Calu3 (cell line): ENCODE data around the gene FOXO3. TPM values are rescaled to one million over a fixed set of nuclear protein-coding genes. Genes with fewer than 3 reads are reported as not detected.

ENCODE experiments used
- BruUV-seq: library from RNA; stranded (reverse); fragments of 400-500 nt; replicated peaks from 2 replicates; lab custom pipeline; 2021; lab: Mats Ljungman, UMichigan
- CTCF ChIA-PET: fragments of 300-600 bp; sonication (Branson Sonifier 250); formaldehyde crosslinking; loops from one replicate; lab custom pipeline; 2022; ENCODE audit warnings: antibody characterized with exemption; lab: Charles Lee
- DNase-seq: peaks from one replicate; pipeline ENCODE4 v3.0.0; 2022
- H3K27ac Mint-ChIP-seq: one replicate; pipeline ENCODE4 v1.8.0; 2022; ENCODE audit warnings: mixed read lengths; ENCODE audit not compliant: unreplicated experiment
- H3K27me3 Mint-ChIP-seq: one replicate; pipeline ENCODE4 v1.8.0; 2022; ENCODE audit warnings: mixed read lengths; ENCODE audit not compliant: unreplicated experiment
- H3K36me3 Mint-ChIP-seq: one replicate; pipeline ENCODE4 v1.8.0; 2022; ENCODE audit warnings: mild to moderate bottlenecking, moderate library complexity, mixed read lengths; ENCODE audit not compliant: insufficient read depth, unreplicated experiment
- H3K4me1 Mint-ChIP-seq: one replicate; pipeline ENCODE4 v1.8.0; 2022; ENCODE audit warnings: mild to moderate bottlenecking, low read depth, mixed read lengths; ENCODE audit not compliant: unreplicated experiment
- H3K4me3 Mint-ChIP-seq: one replicate; pipeline ENCODE4 v1.8.0; 2022; ENCODE audit warnings: mild to moderate bottlenecking, low read depth, moderate library complexity, mixed read lengths; ENCODE audit not compliant: unreplicated experiment
- H3K9me3 Mint-ChIP-seq: one replicate; pipeline ENCODE4 v1.8.0; 2022; ENCODE audit warnings: low read depth, mixed read lengths; ENCODE audit not compliant: unreplicated experiment
- intact Hi-C: fragments of 100-400 bp; cut with micrococcal nuclease; formaldehyde crosslinking; loops from one replicate; pipeline ENCODE4 v1.10.0; 2022; ENCODE audit not compliant: unreplicated experiment
- total RNA-seq: library from RNA; stranded (reverse); gene quantifications from 2 replicates; pipeline ENCODE4 v1.2.3, GENCODE V29; 2022
- TF ChIP-seq, protein P1 (sequence below): fragments of 200-600 bp; IDR thresholded peaks from one replicate; pipeline ENCODE4 v1.8.0; 2022; ENCODE audit warnings: antibody characterized with exemption; ENCODE audit not compliant: unreplicated experiment

The FOXO3 gene
- total RNA-seq, 1 experiment from 2014 or later = 45.5 TPM

DNA sequence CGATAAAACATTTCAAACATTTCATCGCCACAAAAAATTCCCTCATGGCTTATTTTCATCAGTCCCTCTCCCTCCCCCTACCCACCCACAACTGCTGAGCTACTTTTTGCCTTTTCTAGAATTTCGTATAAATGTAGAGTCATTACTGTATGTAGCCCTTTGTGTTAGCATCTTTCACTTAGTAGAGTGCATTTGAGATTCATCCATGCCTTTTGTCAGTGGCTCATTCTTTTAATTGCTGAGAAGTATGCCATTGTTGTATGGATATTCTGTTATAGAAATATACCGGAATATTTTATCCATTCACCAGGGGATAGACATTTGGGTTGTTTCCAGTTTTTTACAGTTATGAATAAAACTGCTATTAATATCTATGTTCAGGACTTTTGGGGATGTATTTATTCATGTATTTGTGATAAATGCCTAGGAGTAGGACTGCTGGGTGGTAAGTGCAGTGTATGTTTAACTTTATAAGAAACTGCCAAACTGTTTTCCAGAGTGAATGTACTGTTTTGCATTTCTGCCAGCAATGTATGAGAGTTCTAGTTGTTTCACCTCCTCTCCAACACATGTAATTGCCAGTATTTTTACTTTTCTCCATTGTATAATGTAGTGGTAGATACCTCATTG, 50.4 kb downstream of the FOXO3 start:
- H3K9me3 Mint-ChIP-seq = peaks cover 3% of the 10 kb centered on the region
- no peak overlapping the region for H3K4me3 Mint-ChIP-seq
- no peak for DNase-seq
- no TSS peak for BruUV-seq
- H3K36me3 Mint-ChIP-seq = peaks cover 5% of the 10 kb centered on the region
- intact Hi-C loops = no loop called here
- H3K27ac Mint-ChIP-seq = no peak overlapping the region
- CTCF ChIA-PET = interaction anchor here (0.8 kb wide), 1 partner anchor 514 kb away, joined by 6 read pairs; no protein-coding TSS in a partner anchor
- peaks cover 47% of the 10 kb centered on the region for H3K4me1 Mint-ChIP-seq
- H3K27me3 Mint-ChIP-seq = no peaks in the 10 kb centered on the region
- TF ChIP-seq, protein P1, sequence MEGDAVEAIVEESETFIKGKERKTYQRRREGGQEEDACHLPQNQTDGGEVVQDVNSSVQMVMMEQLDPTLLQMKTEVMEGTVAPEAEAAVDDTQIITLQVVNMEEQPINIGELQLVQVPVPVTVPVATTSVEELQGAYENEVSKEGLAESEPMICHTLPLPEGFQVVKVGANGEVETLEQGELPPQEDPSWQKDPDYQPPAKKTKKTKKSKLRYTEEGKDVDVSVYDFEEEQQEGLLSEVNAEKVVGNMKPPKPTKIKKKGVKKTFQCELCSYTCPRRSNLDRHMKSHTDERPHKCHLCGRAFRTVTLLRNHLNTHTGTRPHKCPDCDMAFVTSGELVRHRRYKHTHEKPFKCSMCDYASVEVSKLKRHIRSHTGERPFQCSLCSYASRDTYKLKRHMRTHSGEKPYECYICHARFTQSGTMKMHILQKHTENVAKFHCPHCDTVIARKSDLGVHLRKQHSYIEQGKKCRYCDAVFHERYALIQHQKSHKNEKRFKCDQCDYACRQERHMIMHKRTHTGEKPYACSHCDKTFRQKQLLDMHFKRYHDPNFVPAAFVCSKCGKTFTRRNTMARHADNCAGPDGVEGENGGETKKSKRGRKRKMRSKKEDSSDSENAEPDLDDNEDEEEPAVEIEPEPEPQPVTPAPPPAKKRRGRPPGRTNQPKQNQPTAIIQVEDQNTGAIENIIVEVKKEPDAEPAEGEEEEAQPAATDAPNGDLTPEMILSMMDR = no peak

DNA sequence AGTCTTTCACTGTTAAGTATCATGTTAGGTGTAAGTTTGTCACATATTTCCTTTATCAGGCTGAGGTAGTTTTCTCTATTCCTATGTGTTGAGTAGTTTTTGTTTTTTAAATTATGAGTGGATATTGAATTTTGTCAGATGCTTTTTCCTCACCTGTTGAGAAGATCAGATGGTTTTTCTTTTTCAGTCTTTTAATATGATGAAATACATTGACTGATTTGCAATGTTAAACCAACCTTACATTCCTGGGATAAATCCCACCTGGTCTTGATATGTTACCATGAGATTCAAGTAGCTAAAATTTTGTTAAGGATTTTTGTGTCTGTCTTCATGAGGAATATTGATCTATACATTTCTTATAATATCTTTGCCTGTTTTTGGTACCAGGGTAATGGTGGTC, 52.1 kb downstream of the FOXO3 start:
- BruUV-seq = no TSS peak
- Mint-ChIP-seq H3K27ac (no peak overlapping the region), H3K4me1 (peaks cover 36% of the 10 kb centered on the region), H3K9me3 (peaks cover 3% of the 10 kb centered on the region), H3K27me3 (no peaks in the 10 kb centered on the region), H3K4me3 (no peak overlapping the region), H3K36me3 (peaks cover 5% of the 10 kb centered on the region)
- no peak for DNase-seq
- TF ChIP-seq, protein P1 = no peak
- CTCF ChIA-PET = no interaction called here
- intact Hi-C loops = no loop called here

DNA sequence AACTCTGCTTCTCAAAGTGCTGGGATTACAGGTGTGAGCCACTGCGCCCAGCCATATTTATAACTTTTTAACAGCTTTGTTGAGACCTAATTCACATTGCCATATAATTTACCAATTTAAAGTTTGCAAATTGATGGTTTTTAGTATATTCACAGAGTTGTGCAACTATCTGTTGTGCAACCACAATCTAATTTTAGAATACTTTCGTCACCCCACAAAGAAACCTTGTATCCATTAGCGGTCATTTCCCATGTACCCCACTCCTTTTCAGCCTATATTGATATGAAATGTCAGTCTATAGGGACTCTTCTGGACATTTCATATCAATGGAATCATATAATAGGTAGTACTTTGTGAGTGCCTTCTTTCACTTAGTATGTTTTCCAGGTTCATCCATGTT, 55.8 kb downstream of the FOXO3 start:
- no peaks in the 10 kb centered on the region for H3K27me3 Mint-ChIP-seq
- peaks cover 7% of the 10 kb centered on the region for H3K36me3 Mint-ChIP-seq
- no peak overlapping the region for H3K27ac Mint-ChIP-seq
- peaks cover 3% of the 10 kb centered on the region for H3K9me3 Mint-ChIP-seq
- BruUV-seq = no TSS peak
- intact Hi-C loops = no loop called here
- CTCF ChIA-PET = no interaction called here
- TF ChIP-seq, protein P1 = no peak
- peaks cover 32% of the 10 kb centered on the region for H3K4me1 Mint-ChIP-seq
- no peak overlapping the region for H3K4me3 Mint-ChIP-seq
- no peak for DNase-seq

DNA sequence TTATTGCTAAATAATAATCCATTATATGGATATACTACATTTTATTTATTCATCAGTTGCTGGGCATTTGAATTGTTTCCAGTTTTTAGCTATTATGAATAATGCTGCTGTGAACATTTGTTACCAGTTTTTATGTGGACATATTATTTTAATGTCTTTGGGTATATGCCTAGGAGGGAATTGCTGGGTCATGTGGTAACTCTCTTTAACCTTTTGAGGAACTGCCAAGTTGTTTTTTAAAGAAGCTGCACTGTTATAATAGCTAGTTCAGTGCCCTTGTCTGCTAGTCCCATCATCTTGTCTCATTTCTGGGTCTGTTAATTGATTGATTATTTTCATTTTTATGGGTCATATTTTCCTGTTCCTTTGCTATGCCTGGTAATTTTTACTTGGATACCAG, 56.3 kb downstream of the FOXO3 start:
- Mint-ChIP-seq H3K9me3 (peaks cover 3% of the 10 kb centered on the region), H3K4me1 (peaks cover 36% of the 10 kb centered on the region), H3K4me3 (no peak overlapping the region), H3K27ac (no peak overlapping the region), H3K27me3 (no peaks in the 10 kb centered on the region), H3K36me3 (peaks cover 11% of the 10 kb centered on the region)
- intact Hi-C loops = no loop called here
- DNase-seq = no peak
- TF ChIP-seq, protein P1 = no peak
- CTCF ChIA-PET = no interaction called here
- BruUV-seq = no TSS peak
